NK-92 (cell line): Measurements from ENCODE around the gene NCOA6.

Experiments
- DNase-seq: peaks from one replicate; lab custom pipeline; 2025; ENCODE audit not compliant: unreplicated experiment; lab: John Stamatoyannopoulos, UW

Gene NCOA6

GRCh38 chr20:34776177-34776576, 49.3 kb downstream of the NCOA6 start:
- DNase-seq: no peak

GRCh38 chr20:34774886-34775285, 50.6 kb downstream of the NCOA6 start:
- no peak for DNase-seq

DNA sequence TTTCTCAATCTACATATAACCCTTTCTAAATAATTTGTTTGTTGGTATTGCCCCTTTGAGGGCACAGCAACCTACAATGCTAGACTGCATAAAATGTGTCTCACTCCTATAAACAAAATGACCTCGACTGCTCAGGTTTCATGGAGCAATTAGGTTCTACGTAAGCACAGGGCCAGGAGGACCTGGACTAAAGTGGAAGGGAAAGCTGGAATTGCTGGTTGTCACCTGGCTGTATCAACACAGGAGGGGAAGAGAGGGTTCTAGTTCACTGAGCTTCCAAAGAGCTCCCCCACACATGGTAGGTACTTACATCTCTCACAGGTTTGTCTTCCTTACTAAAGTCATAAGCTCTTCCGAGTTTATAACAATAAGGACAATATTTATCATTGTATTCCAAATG, 51.0 kb downstream of the NCOA6 start:
- DNase-seq: no peak

DNA sequence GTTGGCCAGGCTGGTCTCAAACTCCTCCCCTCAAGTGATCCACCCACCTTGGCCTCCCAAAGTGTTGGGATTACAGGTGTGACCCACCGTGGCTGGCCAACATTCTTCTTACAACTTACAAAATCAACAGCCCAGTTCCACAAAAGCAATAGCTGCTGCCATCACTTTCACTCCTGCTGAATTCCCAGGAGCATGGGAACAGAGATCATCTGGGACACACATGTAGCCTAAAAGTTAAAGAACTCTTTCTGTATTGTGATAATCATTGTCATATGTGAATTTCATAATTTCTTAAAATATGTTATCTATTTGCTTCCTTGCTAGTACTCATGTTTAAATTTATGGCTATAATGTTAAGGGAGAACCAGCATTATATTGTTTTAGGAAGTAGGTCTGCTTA, 51.7 kb downstream of the NCOA6 start:
- no peak for DNase-seq

DNA sequence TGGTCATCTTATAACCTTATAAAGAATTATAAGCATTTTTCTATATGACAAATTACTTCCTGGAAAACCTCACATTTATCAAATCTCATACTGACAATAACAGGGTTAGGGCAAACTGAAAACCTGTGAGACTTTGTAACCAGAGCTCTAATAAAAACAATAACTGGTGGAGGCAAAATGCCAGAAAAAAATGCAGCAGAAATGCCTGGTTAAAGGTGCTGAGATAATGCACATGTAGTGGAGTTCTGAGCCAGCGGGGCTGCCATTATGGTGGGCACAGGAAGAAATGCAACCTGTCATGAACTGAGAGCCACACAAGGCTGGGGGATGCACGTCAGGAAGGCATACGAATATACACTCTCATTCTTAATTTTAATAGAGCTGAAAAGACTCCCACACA, 53.0 kb downstream of the NCOA6 start:
- no peak for DNase-seq

DNA sequence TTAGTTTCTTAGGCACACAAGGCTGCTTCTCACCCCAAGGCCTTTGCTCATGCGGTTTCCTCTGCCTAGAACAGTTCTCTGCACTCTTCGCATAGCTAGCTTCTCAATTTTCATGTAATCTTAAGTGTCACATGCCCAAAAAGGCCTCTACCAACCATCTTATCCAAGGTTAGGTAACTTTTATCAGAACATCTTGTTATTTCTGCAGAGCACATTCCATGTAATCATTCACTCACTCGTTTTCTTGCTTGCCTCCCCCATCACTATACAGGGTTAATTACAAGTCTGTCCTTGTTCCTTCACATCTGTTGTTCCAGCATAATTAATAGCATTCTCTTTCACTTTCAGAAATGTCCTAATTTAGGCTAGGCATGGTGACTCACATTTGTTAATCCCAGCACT, 53.8 kb downstream of the NCOA6 start:
- no peak for DNase-seq

DNA sequence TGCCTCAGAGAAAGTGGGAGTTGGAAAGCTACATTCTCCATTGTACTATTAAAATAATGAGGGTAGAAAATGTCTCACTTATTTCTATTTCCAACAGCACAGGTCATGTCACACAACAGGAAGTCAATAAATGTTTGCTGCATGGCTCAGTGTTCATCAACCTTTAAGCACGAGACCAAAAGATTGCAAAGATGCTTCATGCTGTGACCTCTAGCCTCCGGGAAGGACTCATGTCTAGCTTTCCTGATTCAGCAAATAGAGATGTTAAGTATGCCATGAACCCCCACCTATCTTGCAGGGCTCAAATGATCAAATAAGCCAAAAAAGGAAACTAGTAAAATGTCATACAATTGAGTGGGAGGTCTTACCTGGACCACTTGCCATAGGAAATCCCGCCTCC, 57.4 kb downstream of the NCOA6 start:
- no peak for DNase-seq

DNA sequence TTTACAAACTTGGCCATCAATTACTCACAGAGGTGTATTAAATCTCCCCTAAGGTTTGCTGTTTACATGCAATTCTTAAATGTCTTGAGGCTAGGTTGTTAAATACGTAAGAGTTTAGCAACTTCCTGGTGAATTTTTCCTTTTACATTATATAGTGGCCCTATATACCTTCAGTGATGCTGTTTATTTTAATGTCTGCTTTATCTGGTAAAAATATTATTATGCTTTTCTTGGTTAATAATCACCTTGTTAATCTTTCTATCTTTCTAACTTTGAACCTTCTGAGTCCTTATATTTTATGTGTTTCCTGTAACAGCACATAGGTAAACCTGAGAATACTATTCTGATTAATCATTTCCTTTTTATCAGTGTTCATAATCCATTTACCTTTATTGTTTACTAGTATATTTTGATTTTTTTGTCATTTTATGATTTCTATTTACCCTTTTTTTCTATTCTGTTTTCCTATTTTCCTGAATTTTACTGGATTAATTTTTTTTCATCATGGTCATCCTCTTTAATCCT, 63.4 kb downstream of the NCOA6 start:
- no peak for DNase-seq

DNA sequence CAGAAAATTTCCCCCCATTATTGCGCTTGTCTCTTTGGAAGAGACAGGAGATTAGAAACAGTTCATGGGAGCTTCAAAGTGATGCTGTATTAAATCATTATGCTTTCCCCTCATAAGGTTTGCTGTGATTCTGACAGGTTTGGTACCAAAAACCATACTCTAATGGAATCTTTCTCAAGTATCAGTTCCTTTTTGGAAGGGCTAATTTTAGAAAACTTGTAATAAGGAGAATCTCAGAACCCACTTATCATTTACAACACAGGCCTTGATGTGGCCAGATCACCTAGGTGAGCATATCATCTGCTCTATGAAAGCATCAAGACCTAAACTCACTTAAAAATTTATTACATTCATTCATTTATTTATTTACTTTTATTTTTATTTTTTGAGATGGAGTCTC, 70.1 kb downstream of the NCOA6 start:
- DNase-seq: no peak

- no peak for DNase-seq
Observed at GRCh38 chr20:34754611-34755010, 70.8 kb downstream of the NCOA6 start.

DNA sequence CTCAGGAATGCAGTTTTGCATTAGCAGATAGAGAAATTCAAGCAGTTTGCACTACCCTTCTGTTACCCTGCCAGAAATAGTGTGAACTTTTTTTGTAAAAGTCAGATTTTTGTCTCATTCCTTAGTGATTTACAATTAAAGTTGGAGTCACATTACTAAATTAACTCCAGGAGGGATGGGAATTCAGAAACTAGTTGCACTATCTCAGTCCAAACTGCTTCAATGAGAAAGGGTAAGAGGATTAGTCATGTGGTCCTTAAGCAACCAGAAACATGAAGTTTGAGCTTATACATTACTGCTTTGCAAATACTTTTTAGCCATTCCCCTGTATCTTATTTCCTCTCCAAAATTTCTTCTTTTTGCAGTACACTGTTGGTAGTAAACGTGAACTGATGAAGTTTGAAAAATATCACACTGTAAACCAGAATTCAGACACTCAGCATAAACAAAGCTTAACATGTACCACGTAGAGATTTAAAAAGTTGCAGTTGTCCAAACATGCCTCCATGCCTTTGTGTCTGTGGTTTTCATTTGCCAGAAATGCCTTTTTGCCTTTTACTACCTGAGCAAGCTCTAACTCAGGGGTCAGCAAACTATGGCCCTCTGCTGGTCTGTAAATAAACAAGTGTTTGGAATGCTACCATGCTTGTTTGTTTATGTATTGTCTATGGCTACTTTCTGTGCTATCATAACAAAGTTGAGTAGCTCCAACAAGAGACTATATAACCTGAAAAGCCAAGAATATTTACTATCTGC, 71.6 kb downstream of the NCOA6 start:
- DNase-seq: no peak

DNA sequence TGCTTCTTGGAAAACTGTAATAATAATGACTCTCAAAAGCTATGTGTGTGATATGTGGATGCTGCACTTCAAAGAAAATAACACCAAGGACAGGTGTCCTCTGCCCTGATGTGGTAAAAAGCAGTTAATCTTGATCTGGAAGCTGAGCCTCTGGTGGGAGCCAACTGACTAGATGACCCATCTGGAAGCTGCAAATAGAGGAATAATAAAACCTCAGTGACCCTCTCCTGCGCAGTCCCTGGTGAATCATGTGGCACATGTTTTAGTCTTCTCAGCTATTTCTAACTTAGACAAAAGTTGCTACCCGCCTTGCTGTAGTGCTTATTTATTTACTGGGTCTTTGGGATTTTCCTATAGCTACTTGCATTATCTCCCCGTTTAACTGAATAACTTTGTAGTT, 74.0 kb downstream of the NCOA6 start:
- no peak for DNase-seq

GRCh38 chr20:34750484-34750883, 75.0 kb downstream of the NCOA6 start:
- no peak for DNase-seq

- DNase-seq: no peak
Observed at GRCh38 chr20:34748709-34749108, 76.7 kb downstream of the NCOA6 start.

GRCh38 chr20:34747479-34747878, 78.0 kb downstream of the NCOA6 start:
- DNase-seq: no peak

- no peak for DNase-seq
Observed at GRCh38 chr20:34746674-34747073, 78.8 kb downstream of the NCOA6 start.

DNA sequence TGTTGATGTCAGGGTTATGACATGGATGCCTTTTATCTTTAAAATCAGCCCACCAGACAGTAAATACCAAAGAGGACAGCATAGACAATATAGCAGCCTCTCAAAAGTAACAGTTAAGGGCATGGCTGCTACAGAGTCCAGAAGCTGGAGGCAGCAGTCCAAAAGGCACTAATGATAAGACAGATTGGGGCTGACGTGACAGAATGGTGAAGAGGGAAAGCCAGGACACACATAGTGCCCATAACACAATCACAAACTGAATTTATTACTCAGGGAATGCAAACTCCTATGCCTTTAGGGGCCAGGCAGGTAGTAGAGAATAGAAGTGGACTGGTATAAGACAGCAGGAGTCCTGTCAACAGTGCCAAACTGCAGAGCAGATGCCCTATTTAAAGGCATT, 80.6 kb downstream of the NCOA6 start:
- no peak for DNase-seq

DNA sequence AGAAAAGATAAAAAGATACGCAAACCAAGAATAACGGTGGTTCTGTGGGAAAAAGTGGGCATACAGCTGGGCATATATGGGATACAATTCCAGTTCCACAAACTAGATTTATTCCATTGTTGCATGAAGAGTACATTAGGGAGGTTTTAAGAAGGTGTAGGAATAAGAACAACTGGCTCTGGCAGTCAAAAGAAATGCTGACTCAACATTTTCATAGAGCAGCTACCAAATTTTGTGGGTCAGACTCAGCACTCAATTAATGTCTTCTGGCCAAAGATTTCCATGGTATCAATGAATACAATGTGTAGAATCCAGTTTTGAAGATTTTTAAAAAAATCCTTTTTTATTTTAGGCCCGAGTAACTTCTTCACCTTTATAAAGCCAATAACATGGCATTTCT, 81.1 kb downstream of the NCOA6 start:
- DNase-seq: no peak

DNA sequence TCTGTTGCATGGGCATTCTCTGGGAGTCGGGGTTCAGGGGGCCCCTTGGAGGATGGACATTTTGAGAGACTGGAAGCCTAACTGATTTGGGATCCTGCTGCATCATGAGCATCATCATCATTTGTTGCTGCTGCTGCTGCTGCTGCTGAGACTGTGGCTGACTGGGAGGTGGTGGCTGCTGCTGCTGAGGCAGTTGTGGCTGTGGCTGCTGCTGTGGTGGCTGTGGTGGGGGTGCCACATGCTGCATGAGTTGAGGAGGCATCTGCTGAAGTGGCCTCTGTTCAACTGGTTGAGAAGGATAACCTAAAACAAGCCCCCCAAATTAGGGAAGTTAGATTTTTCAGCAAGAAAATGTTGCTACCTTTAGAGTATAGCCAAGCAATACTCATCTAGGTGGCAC, 82.4 kb downstream of the NCOA6 start:
- DNase-seq: no peak

- DNase-seq: no peak
Observed at GRCh38 chr20:34736106-34736735, 89.2 kb downstream of the NCOA6 start.

DNA sequence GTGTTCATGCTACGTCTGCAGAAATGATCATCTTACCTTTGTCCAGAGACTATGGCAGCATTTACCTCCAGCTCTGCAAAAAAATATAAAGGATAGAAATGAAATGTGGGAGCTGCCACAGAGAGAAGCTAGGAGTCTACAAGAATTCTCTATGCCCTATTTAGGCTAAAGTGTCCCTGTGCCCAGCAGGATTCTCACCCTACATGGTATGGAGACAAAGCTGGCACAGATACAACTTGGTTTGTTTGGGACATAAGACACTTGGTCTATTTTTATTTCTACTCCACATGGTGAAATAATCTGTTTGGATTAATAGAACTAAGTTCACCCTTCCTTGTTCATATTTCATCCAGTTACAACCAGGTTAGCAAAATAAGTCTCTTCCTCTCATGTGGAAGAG, 92.9 kb downstream of the NCOA6 start:
- no peak for DNase-seq

DNA sequence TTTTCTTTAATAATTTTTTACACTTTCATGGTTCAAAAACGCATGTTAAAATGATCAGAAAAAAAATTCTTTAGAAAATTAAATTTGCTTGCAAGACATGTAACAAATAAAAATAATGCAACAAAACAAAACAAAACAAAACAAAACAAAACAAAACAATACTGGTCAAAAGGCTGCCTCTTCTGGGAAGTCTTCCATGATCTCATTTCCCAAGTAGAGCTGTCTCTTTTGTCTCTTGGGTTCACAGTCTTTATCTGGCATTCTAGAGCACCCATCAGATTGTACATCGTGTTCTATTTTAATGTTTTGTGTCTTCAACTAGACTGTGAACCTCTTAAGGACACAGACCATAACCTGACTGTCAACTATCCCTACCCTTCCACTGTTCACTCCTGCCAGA, 96.0 kb downstream of the NCOA6 start:
- DNase-seq: no peak

DNA sequence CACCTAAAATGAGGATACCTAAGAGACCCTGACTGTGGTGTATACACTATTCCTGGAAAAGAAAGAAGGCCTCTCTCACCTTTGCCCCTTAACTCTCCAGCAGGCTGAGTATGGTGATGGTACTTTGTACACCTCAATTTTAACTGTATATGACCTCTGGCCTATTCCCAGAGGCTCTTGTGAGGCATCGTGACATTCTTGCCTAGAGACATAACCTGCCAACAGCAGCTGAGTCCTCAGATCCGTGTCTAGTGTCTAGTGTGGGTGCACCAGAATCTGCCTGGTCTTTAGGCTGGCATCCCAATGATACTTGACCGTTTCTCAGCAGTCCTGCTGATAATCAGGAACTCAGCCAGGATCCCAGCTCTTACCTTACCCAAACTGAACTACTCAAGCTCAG, 101.3 kb downstream of the NCOA6 start:
- DNase-seq: no peak
